Fibroblast of mammary gland (primary cell): ENCODE measurements around the gene YWHAG.
A peak's percentile ranks its signal among the peaks of the same experiment; 100 is the strongest.

Source experiments
- DNase-seq: peaks from one replicate; pipeline ENCODE4 v3.0.0-alpha.2; 2010; ENCODE audit warnings: low read depth
- H3K4me3 ChIP-seq: 2 replicates; pipeline ENCODE4 v1.5.1; 2011; ENCODE audit warnings: low read depth, mild to moderate bottlenecking, low read length, moderate library complexity; ENCODE audit not compliant: control insufficient read depth
- CTCF ChIP-seq: conservative IDR thresholded peaks from 2 replicates; pipeline ENCODE4 v1.5.1; 2011; ENCODE audit warnings: low read depth, low read length, inconsistent platforms; ENCODE audit not compliant: control insufficient read depth, insufficient read depth

YWHAG gene

GRCh38 chr7:76285604-76286374, 73.0 kb downstream of the YWHAG start:
- no peak for DNase-seq
- H3K4me3 ChIP-seq = no peak overlapping the region
- TF ChIP-seq CTCF = no peak

- TF ChIP-seq CTCF = no peak
- DNase-seq = no peak
- H3K4me3 ChIP-seq = peak overlapping the region; percentile 15
Observed at GRCh38 chr7:76283254-76284159, 75.3 kb downstream of the YWHAG start.

- H3K4me3 ChIP-seq = peak overlapping the region; percentile 27
- DNase-seq = no peak
- no peak for TF ChIP-seq CTCF
Observed at GRCh38 chr7:76282344-76283253, 76.2 kb downstream of the YWHAG start.

- DNase-seq = no peak
- H3K4me3 ChIP-seq = peak overlapping the region; percentile 27
Observed at GRCh38 chr7:76281706-76282343, 77.0 kb downstream of the YWHAG start.

GRCh38 chr7:76281006-76281705, 77.6 kb downstream of the YWHAG start:
- no peak for DNase-seq
- peak overlapping the region; percentile 6 for H3K4me3 ChIP-seq
- no peak for TF ChIP-seq CTCF

More at GRCh38 chr7:76281706-76282343, 77.0 kb downstream of the YWHAG start:
- no peak for TF ChIP-seq CTCF
